ACHN (cell line): ENCODE data around the gene ZNF48.
A peak's percentile ranks its signal among the peaks of the same experiment; 100 is the strongest.
"Not testable (repeated sequence)": the region's sequence is repeated elsewhere in the genome, so short reads cannot be mapped to it uniquely, and the experiment has no call there.

Experiments used
- DNase-seq: peaks from one replicate; pipeline ENCODE4 v3.0.0-alpha.2; 2015
- in situ Hi-C: cut with HindIII; loops from 2 replicates; pipeline ENCODE4 v1.10.0; 2017; ENCODE audit warnings: low sequenced_read_pairs, low pct_ligation_motif_present, low pct_unique_long_range_greater_than_20kb

The ZNF48 gene

DNA sequence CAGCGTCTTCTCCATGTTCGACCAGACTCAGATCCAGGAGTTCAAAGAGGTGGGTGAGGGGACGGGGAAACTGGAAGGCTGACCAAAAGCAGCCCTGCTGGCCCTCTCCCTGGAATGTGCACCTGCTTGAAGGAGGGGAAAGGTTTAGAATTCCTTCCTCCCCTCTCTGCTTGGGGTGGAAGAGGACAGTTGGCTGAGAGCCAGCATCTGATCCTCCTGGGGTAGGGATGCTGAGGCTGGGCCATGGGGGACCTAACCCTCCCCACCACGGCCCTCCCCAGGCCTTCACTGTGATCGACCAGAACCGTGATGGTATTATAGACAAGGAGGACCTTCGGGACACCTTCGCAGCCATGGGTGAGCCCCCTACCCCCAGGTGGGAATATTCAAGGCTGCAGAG is 19.4 kb upstream of the ZNF48 start:
- no peak for DNase-seq
- in situ Hi-C loops: no loop called here

GRCh38 chr16:30376461-30376902 is 18.7 kb upstream of the ZNF48 start:
- in situ Hi-C loops: no loop called here
- DNase-seq: no peak

GRCh38 chr16:30377050-30377811 is 18.0 kb upstream of the ZNF48 start:
- no peak for DNase-seq
- in situ Hi-C loops: no loop called here

DNA sequence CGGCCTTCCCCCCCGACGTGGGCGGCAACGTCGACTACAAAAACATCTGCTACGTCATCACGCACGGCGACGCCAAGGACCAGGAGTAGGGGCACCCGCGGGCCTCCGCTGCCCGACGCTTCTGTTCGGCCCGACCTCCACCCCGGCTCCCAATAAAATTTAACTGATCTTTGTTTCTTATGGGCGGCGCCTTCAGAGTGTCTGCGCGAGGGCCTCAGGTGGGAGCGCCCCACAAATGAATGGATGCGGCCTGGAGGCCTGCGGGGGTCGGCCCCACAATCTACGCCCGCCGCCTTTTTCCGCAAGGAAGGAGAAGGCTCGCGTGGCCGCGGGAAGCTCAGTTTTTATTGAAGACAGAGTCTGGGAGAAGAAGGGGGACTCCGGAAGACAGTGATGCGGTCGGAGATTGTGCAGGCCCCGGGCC is 17.4 kb upstream of the ZNF48 start:
- in situ Hi-C loops: no loop called here
- peak; percentile 87 for DNase-seq

- peak; percentile 99 for DNase-seq
- in situ Hi-C loops: no loop called here
Measured at GRCh38 chr16:30378236-30379157, 16.7 kb upstream of the ZNF48 start.

DNA sequence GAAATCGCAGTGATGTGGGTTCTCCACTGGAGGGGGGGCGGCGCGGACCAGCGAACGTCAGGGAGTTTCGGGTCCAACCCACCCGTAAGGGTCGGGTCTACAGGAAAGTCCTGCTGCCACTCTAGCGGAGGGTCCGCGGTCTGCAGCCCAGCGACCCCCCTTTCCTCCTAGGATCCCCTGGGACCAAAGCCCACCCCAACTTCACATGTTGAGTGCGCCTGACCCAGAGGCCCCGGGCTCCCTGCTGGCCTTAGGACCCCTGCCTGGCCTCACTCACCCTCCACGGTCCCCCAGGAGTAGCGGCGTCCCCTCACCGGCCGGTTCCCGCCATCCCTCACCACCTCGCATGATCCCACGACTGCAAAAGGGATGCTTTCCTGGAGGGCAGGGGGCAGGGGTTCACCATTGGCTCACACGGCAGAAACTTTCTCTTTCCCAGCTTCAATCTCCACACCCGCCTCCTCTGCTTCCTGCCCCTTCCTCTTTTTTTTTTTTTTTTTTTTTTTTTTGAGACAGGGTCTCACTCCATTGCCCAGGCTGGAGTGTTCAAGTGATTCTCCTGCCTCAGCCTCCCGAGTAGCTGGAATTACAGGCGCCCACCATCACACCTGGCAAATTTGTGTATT is 15.9 kb upstream of the ZNF48 start:
- DNase-seq: no peak
- in situ Hi-C loops: no loop called here

DNA sequence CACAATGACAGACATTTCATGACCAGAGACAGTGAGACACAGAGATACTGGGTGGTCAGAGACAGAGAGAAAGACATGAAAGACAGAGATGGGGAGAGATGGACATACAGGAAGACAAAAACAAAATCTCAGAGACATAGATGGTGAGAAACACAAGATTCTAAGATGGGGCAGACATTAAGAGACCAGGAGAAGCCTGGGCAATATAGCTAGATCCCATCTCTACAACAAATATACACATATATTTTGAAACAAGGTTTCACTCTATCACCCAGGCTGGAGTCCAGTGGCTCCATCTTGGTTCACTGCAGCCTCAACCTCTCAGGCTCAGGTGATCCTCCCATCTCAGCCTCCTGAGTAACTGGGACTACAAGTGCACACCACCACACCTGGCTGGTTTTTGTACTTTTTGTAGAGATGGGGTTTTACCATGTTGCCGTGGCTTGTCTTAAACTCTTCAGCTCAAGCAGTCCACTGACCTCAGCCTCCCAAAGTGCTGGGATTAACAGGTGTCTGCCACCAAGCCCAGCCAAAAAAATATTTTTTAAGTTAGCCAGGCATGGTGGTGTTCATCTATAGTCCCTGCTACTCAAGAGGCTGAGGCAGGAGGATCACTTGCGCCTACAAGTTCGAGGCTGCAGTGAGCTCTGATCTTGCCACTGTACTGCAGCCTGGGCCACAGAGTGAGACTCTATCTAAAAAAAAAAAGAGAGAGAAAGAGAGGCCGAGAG is 15.0 kb upstream of the ZNF48 start:
- in situ Hi-C loops: no loop called here

DNA sequence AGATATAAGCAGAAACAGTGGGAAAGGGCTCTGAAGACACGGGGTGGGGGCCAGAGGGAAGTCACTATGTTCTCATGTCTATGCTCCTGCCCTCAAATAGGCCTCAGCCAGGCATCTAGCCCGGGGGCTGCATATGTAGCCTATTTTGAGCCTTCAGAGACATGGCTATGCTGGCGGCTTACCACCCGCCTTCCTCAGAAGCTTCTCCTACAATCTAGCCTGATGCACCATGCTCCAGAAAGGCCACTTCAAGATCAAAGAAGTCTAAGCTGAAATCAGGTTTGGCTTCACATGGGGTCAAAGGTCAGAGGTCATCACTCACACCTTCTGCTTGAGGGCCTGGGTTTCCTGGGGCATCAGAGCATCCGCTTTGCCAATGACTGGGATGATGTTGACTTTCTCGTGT is 14.4 kb upstream of the ZNF48 start:
- in situ Hi-C loops: no loop called here
- DNase-seq: no peak

More for the DNA sequence above, 15.0 kb upstream of the ZNF48 start:
- DNase-seq: no peak

GRCh38 chr16:30381291-30382041 is 13.8 kb upstream of the ZNF48 start:
- in situ Hi-C loops: no loop called here
- no peak for DNase-seq

DNA sequence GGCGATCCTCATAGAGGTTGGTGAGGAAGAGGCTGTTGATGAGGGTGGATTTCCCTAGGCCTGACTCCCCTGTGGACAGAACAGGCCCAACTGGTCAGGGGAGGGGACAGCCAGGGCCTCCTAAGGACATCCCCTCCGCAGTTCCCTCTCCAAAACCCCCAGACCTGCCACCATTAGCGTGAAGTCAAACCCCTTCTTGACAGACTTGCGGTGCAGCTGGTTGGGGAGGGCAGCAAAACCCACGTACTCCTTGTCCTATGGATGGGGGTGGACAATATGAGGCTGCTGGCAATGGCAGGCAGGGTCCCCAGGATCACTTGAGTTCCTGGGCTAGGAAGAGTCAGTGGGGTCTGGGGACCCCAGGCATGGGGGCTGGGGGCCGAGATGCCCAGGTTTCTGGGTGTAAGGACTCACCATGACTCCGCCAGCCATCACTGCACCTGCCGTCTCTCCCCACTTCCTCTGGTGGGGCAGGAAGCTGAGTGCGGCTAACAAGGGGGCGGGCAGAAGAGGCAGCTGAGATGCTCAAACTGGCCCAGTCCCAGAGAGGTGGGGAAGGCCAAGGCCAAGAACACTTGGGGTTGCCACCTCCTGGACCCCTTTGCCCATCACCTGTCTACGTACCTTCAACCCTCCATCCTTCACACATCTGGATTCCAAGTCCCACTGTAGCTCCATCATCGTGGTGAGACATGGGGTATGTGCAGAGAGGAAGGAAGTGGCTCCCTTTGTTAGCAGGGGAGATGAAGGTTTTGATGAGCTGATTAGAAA is 12.9 kb upstream of the ZNF48 start, which contains the start of gene SEPTIN1:
Gene SEPTIN1, minus strand, starts transcription at position 451 of the 771 bp plus-strand sequence. Its CDS starts 19 bp downstream, at position 432.
- no peak for DNase-seq
- in situ Hi-C loops: no loop called here

DNA sequence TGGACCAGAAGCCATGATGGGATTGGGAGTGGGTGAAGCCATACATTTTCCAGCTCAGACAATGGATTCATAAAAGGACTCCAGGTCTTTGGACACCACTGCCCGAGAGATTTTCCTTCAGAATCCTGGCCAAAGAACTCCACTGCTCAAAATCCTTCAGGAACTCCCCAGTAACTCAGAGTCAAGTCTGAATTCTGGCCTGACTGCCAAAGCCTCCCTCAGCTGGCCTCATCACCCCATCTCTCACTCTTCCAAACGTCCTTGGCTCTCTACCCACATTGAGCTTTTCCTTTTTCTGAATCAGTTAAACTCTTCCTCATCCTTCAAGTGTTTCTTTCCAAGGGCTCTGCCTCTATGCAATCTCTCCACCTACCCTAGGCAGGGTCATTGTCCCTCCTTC is 11.7 kb upstream of the ZNF48 start:
- in situ Hi-C loops: no loop called here
- DNase-seq: no peak

- in situ Hi-C loops: no loop called here
Measured at GRCh38 chr16:30394592-30395154, 547 bp upstream of the ZNF48 start.

DNA sequence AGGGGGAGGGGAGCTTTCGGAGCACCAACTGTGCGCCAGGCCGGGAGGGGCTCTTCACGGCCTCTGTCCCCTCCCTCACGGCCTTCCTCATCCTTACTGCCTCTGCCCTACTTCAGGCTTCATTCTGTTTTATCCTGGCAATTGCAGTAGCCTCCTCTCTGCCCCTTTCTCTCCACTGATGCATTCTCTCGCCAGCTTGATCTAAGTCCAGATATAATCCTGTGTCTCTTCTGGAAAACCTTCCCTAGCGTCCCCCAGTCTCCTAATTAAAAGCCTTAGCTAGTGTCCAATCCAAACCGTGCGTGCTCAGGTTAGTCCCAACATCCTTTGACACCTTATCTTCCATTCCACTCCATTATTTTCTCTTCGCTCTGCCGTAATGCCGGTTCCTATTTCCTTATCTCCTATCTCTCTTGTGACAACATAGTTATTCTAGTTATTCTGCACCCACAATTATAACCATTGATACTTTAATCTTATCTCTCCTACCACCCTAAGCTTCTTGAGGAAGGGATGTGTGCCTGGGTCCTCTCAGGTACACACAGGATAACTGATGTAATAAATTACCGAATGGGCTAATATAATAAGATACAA is 869 bp downstream of the ZNF48 start:
- in situ Hi-C loops: no loop called here

More at GRCh38 chr16:30394592-30395154, 547 bp upstream of the ZNF48 start:
- peak; percentile 33 for DNase-seq

GRCh38 chr16:30396627-30397026 is 1.4 kb downstream of the ZNF48 start:
- DNase-seq, in situ Hi-C loops: not testable (repeated sequence)

More for the DNA sequence above, 869 bp downstream of the ZNF48 start:
- no peak for DNase-seq

DNA sequence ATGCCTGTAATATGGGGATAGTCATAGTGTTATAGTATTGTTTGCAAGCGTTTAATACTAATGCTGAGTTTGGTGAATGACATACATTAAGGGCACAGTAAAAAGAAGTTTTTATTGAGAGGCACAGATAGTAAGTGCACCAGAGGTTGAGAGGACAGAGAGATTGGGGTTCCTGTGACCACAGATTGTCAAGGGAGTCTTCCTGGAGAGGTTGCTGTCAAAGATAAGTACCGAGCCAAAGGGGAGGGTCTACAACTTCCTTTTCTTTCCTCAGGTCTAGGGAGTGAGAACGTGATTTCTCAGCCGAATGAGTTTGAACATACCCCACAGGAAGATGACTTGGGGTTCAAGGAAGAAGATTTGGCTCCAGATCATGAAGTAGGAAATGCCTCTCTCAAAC is 1.8 kb downstream of the ZNF48 start:
- no peak for DNase-seq

More for the DNA sequence above, 1.8 kb downstream of the ZNF48 start:
- in situ Hi-C loops: no loop called here
